Cardiac muscle cell (in vitro differentiated cells and primary cell): ENCODE data around the gene GDNF. TPM values are rescaled to one million over a fixed set of nuclear protein-coding genes. Genes with fewer than 3 reads are reported as not detected.

ENCODE experiments used
- DNase-seq, 2 donors: peaks; one replicate each; pipeline versions ENCODE4 v3.0.0 to v3.0.0-alpha.2; 2010 to 2017; ENCODE audit warnings: low read depth in 1 of 2, low spot score in 1 of 2
- H3K27ac ChIP-seq: fragments of 200-600 bp; sonication (generic); 2 replicates; pipeline ENCODE4 v1.5.1; 2016
- H3K27me3 ChIP-seq: fragments of 200-600 bp; sonication (generic); 2 replicates; pipeline ENCODE4 v1.6.0; 2016; ENCODE audit warnings: control low read depth
- H3K36me3 ChIP-seq: fragments of 200-600 bp; sonication (generic); 2 replicates; pipeline ENCODE4 v1.5.1; 2016; ENCODE audit warnings: control low read depth
- H3K4me1 ChIP-seq: fragments of 200-600 bp; sonication (generic); 2 replicates; pipeline ENCODE4 v1.8.1; 2017; ENCODE audit warnings: low read depth, mild to moderate bottlenecking, mixed run types
- H3K4me3 ChIP-seq: fragments of 200-600 bp; sonication (generic); 2 replicates; pipeline ENCODE4 v1.5.1; 2016; ENCODE audit warnings: mild to moderate bottlenecking
- H3K9me3 ChIP-seq: fragments of 200-600 bp; sonication (generic); 2 replicates; pipeline ENCODE4 v1.5.1; 2017; ENCODE audit warnings: low read depth, mild to moderate bottlenecking, control low read depth
- CTCF ChIP-seq: IDR thresholded peaks from 2 replicates; pipeline ENCODE4 v1.5.1; 2012; ENCODE audit warnings: low read depth, mild to moderate bottlenecking, low read length
- polyA plus RNA-seq: library from polyadenylated mRNA; unstranded; fragments of >200 nt; fragmentation: Nextera tagmentation; extraction: Ambion mirVana; gene quantifications from 2 replicates; pipeline ENCODE4 v1.2.1, GENCODE V29; 2016
- total RNA-seq: library from RNA; depleted of rRNA; stranded (reverse); fragments of >200 nt; gene quantifications from 2 replicates; pipeline ENCODE4 v1.2.3, GENCODE V29; 2016

Gene GDNF
- total and polyA plus RNA-seq, 2 experiments from 2014 or later: not detected

GRCh38 chr5:37876943-37877342, 37.1 kb upstream of the GDNF start:
- no peak for DNase-seq
- Histone ChIP-seq H3K27me3 (no peaks in the 10 kb centered on the region), H3K36me3 (no peaks in the 10 kb centered on the region), H3K4me1 (no peaks in the 10 kb centered on the region), H3K4me3 (no peak overlapping the region), H3K27ac (no peak overlapping the region), H3K9me3 (no peaks in the 10 kb centered on the region)
- no peak for TF ChIP-seq CTCF

GRCh38 chr5:37876245-37876644, 36.4 kb upstream of the GDNF start:
- no peak for TF ChIP-seq CTCF

GRCh38 chr5:37875051-37875787, 35.4 kb upstream of the GDNF start:
- TF ChIP-seq CTCF: no peak
- Histone ChIP-seq H3K4me1 (no peaks in the 10 kb centered on the region), H3K36me3 (no peaks in the 10 kb centered on the region), H3K27me3 (no peaks in the 10 kb centered on the region), H3K9me3 (no peaks in the 10 kb centered on the region), H3K4me3 (no peak overlapping the region), H3K27ac (no peak overlapping the region)
- peak in 1 of 2 donors; percentile 41 for DNase-seq

More at GRCh38 chr5:37876245-37876644, 36.4 kb upstream of the GDNF start:
- H3K4me1 ChIP-seq: no peaks in the 10 kb centered on the region
- no peak for DNase-seq
- H3K36me3 ChIP-seq: no peaks in the 10 kb centered on the region
- no peaks in the 10 kb centered on the region for H3K27me3 ChIP-seq
- H3K9me3 ChIP-seq: no peaks in the 10 kb centered on the region
- no peak overlapping the region for H3K4me3 ChIP-seq
- H3K27ac ChIP-seq: no peak overlapping the region

GRCh38 chr5:37873988-37874387, 34.1 kb upstream of the GDNF start:
- DNase-seq: no peak
- Histone ChIP-seq H3K27ac (no peak overlapping the region), H3K4me3 (no peak overlapping the region), H3K9me3 (no peaks in the 10 kb centered on the region), H3K27me3 (no peaks in the 10 kb centered on the region), H3K36me3 (no peaks in the 10 kb centered on the region), H3K4me1 (no peaks in the 10 kb centered on the region)
- TF ChIP-seq CTCF: no peak

GRCh38 chr5:37871023-37871815, 31.4 kb upstream of the GDNF start:
- no peaks in the 10 kb centered on the region for H3K9me3 ChIP-seq
- TF ChIP-seq CTCF: no peak
- DNase-seq: peak in 1 of 2 donors; percentile 14
- no peak overlapping the region for H3K4me3 ChIP-seq
- H3K36me3 ChIP-seq: no peaks in the 10 kb centered on the region
- H3K27ac ChIP-seq: no peak overlapping the region
- H3K4me1 ChIP-seq: no peaks in the 10 kb centered on the region
- no peaks in the 10 kb centered on the region for H3K27me3 ChIP-seq
